Measurements from ENCODE around the gene TMEM236. TPM values are rescaled to one million over a fixed set of nuclear protein-coding genes. Genes with fewer than 3 reads are reported as not detected.

The TMEM236 gene
- total RNA-seq, 1 donor from 2014 or later: 0.07 TPM

DNA sequence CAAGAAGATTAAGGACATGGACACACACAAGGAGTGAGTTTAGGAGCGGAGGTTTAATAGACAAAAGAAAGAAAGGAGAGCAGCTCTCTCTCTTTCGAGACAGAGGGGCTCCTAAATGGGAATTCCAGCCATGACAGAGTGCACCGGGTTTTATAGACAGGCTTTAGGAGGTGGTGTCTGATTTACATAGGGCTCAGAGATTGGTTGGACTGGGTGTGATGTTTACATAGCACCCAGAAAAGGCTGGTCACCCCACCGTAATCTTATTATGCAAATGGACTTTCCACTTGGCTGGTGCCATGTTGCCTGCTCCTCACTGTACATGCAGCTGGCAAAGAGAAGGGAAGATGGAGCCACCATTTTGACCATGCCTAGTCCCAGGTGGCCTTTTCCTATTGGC lies 28.7 kb downstream of the TMEM236 start:
- Mint-ChIP-seq H3K36me3 (ENCODE audit: low read depth) (no peaks in the 10 kb centered on the region), H3K27ac (ENCODE audit: unreplicated experiment) (no peak overlapping the region), H3K9me3 (ENCODE audit: low read depth) (no peaks in the 10 kb centered on the region), H3K27me3 (ENCODE audit: low read depth) (no peaks in the 10 kb centered on the region), H3K4me1 (ENCODE audit: low read depth) (peaks cover 31% of the 10 kb centered on the region), H3K4me3 (ENCODE audit: unreplicated experiment) (no peak overlapping the region)
- no peak for DNase-seq (ENCODE audit: low spot score)
- TF ChIP-seq, protein P1, sequence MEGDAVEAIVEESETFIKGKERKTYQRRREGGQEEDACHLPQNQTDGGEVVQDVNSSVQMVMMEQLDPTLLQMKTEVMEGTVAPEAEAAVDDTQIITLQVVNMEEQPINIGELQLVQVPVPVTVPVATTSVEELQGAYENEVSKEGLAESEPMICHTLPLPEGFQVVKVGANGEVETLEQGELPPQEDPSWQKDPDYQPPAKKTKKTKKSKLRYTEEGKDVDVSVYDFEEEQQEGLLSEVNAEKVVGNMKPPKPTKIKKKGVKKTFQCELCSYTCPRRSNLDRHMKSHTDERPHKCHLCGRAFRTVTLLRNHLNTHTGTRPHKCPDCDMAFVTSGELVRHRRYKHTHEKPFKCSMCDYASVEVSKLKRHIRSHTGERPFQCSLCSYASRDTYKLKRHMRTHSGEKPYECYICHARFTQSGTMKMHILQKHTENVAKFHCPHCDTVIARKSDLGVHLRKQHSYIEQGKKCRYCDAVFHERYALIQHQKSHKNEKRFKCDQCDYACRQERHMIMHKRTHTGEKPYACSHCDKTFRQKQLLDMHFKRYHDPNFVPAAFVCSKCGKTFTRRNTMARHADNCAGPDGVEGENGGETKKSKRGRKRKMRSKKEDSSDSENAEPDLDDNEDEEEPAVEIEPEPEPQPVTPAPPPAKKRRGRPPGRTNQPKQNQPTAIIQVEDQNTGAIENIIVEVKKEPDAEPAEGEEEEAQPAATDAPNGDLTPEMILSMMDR (IDR thresholded peaks at IDR 0.05): no peak

DNA sequence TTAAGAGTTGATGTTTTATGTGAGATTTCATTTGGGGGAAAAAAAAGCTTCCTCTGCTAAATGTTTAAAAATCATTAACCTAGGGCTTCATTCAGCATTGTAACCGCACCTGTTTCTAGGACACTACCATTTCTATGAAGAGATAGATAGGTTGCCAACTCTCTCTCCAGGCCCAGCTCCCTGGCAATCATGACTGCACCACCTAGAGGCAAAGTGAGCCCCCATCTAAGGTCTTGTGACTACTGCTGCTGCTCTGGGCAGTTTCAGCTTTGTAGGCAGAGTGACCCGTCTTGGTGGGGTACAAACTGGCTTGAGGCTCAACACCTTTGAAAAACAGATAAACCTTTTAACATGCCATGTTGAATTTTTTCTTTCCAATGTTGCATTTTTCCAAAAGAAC lies 29.9 kb downstream of the TMEM236 start:
- Mint-ChIP-seq H3K4me1 (ENCODE audit: low read depth) (peaks cover 33% of the 10 kb centered on the region), H3K27ac (ENCODE audit: unreplicated experiment) (no peak overlapping the region), H3K36me3 (ENCODE audit: low read depth) (no peaks in the 10 kb centered on the region), H3K4me3 (ENCODE audit: unreplicated experiment) (no peak overlapping the region), H3K27me3 (ENCODE audit: low read depth) (no peaks in the 10 kb centered on the region), H3K9me3 (ENCODE audit: low read depth) (no peaks in the 10 kb centered on the region)
- TF ChIP-seq, protein P1 (IDR thresholded peaks at IDR 0.05): no peak
- DNase-seq (ENCODE audit: low spot score): no peak

DNA sequence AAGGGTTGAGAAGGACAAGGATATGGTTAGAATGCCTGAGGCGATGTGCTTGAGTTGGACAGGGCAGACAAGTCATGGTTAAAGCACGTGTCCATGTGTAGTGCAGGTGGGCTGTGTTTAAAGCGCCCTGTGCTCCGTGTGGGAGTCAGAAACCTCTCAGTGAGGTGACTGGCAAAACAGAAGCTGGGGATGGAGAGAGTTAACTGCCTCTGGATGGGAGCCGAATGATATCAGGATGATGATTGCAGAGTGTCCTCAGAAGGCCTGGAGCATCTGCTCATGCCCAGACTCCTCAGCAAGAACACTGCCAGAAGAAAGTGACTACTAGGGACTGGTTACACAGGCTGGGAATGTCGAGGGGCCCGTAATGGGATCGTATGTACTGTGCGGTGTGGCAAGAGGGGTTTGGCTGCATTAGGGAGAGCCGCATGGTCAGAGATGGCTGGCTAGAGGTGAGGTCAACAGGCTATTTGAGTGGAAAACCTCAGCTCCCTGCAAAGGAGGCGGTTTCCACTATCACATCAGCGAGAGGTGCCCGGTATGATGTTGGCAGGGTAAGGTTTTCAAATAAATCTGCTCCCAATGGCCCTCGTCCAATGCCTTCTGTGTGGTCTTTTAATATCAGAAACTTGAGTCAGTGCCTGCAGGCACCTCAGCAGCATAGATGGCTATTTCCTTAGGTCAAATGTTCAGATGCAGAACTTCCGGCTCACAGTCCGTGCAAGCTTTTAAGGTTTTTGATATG lies 31.1 kb downstream of the TMEM236 start:
- Mint-ChIP-seq H3K9me3 (ENCODE audit: low read depth) (no peaks in the 10 kb centered on the region), H3K4me3 (ENCODE audit: unreplicated experiment) (no peak overlapping the region), H3K4me1 (ENCODE audit: low read depth) (peaks cover 41% of the 10 kb centered on the region), H3K27me3 (ENCODE audit: low read depth) (no peaks in the 10 kb centered on the region), H3K27ac (ENCODE audit: unreplicated experiment) (peak overlapping the region; percentile 3), H3K36me3 (ENCODE audit: low read depth) (no peaks in the 10 kb centered on the region)
- no peak for DNase-seq (ENCODE audit: low spot score)
- TF ChIP-seq, protein P1 (IDR thresholded peaks at IDR 0.05): no peak

DNA sequence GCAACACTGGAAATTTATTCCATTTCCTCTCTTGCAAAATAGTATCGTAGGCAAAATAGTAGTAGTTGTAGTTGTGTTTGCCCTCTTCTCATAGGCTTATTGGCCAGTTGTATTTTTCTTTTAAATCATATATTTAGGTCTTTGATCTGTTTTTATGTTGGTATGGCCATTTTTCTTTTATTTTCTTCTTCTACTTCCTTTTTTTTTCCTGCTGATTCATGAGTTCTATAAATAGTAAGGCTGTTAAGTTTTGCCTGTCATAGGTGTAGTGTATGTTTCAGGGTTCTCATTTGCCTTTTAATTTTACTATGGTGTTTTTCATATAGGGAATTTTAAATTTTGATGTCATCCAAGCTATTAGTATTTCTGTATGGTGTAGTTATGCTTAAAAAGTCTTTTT lies 31.8 kb downstream of the TMEM236 start:
- Mint-ChIP-seq H3K27ac (ENCODE audit: unreplicated experiment) (peak overlapping the region; percentile 38), H3K27me3 (ENCODE audit: low read depth) (no peaks in the 10 kb centered on the region), H3K36me3 (ENCODE audit: low read depth) (no peaks in the 10 kb centered on the region), H3K4me3 (ENCODE audit: unreplicated experiment) (no peak overlapping the region), H3K9me3 (ENCODE audit: low read depth) (no peaks in the 10 kb centered on the region), H3K4me1 (ENCODE audit: low read depth) (peaks cover 43% of the 10 kb centered on the region)
- DNase-seq (ENCODE audit: low spot score): no peak
- TF ChIP-seq, protein P1 (IDR thresholded peaks at IDR 0.05): no peak

DNA sequence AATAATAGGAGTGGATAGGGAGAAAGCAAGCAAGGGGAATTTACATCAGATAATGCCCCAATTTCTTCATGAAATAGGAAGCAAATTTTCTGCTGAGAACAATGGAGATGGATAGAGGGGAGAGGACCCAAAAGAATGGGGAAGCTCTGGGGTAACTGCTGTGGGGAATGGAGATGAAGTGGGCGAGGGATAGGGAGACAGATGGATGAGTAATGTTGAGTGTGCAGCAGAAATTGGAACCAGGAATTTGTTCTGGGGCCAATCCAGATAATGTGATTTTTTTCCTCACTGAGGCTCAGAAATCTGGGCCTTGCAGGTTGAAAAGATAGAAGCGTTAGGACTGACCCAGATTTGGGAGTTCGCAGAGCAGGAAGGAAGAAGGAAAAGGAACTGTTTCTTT lies 32.7 kb downstream of the TMEM236 start:
- Mint-ChIP-seq H3K4me1 (ENCODE audit: low read depth) (peaks cover 45% of the 10 kb centered on the region), H3K9me3 (ENCODE audit: low read depth) (no peaks in the 10 kb centered on the region), H3K4me3 (ENCODE audit: unreplicated experiment) (no peak overlapping the region), H3K27me3 (ENCODE audit: low read depth) (no peaks in the 10 kb centered on the region), H3K27ac (ENCODE audit: unreplicated experiment) (peak overlapping the region; percentile 2), H3K36me3 (ENCODE audit: low read depth) (no peaks in the 10 kb centered on the region)
- TF ChIP-seq, protein P1 (IDR thresholded peaks at IDR 0.05): no peak
- no peak for DNase-seq (ENCODE audit: low spot score)

All from chondrocyte (in vitro differentiated cells).